Ishikawa (cell line): ENCODE results near the gene TMEM44.

Experiments used
- CEBPB ChIP-seq: IDR thresholded peaks from 2 replicates; pipeline ENCODE4 v1.6.1; 2012
- CREB1 ChIP-seq: IDR thresholded peaks from 2 replicates; pipeline ENCODE4 v1.6.1; 2012; ENCODE audit warnings: low read depth
- EGR1 ChIP-seq: IDR thresholded peaks from 2 replicates; pipeline ENCODE4 v1.6.1; 2012
- EP300 ChIP-seq: IDR thresholded peaks from 2 replicates; pipeline ENCODE4 v1.6.1; 2012; ENCODE audit warnings: borderline replicate concordance
- FOXM1 ChIP-seq: IDR thresholded peaks from 2 replicates; pipeline ENCODE4 v1.6.1; 2012; ENCODE audit warnings: low read depth, borderline replicate concordance
- MAX ChIP-seq: IDR thresholded peaks from 2 replicates; pipeline ENCODE4 v1.6.1; 2012
- NFIC ChIP-seq: IDR thresholded peaks from 2 replicates; pipeline ENCODE4 v1.6.1; 2012
- RAD21 ChIP-seq: IDR thresholded peaks from 2 replicates; pipeline ENCODE4 v1.6.1; 2012; ENCODE audit warnings: low read depth
- TAF1 ChIP-seq: IDR thresholded peaks from 2 replicates; pipeline ENCODE4 v1.6.1; 2012; ENCODE audit warnings: low read depth, mild to moderate bottlenecking
- TCF12 ChIP-seq: IDR thresholded peaks from 2 replicates; pipeline ENCODE4 v1.6.1; 2012; ENCODE audit warnings: low read depth
- TEAD4 ChIP-seq: IDR thresholded peaks from 2 replicates; pipeline ENCODE4 v1.6.1; 2012
- USF1 ChIP-seq: IDR thresholded peaks from 2 replicates; pipeline ENCODE4 v1.6.1; 2012
- YY1 ChIP-seq: IDR thresholded peaks from 2 replicates; pipeline ENCODE4 v1.6.1; 2012; ENCODE audit warnings: low read depth
- ZBTB7A ChIP-seq: IDR thresholded peaks from 2 replicates; pipeline ENCODE4 v1.6.1; 2012; ENCODE audit warnings: low read depth
- TF ChIP-seq, protein P1 (sequence below): IDR thresholded peaks from 2 replicates; pipeline ENCODE4 v1.6.1; 2012; ENCODE audit warnings: low read depth, mild to moderate bottlenecking

TMEM44 gene

GRCh38 chr3:194610689-194611088 lies 22.5 kb downstream of the TMEM44 start:
- TF ChIP-seq, protein P1, sequence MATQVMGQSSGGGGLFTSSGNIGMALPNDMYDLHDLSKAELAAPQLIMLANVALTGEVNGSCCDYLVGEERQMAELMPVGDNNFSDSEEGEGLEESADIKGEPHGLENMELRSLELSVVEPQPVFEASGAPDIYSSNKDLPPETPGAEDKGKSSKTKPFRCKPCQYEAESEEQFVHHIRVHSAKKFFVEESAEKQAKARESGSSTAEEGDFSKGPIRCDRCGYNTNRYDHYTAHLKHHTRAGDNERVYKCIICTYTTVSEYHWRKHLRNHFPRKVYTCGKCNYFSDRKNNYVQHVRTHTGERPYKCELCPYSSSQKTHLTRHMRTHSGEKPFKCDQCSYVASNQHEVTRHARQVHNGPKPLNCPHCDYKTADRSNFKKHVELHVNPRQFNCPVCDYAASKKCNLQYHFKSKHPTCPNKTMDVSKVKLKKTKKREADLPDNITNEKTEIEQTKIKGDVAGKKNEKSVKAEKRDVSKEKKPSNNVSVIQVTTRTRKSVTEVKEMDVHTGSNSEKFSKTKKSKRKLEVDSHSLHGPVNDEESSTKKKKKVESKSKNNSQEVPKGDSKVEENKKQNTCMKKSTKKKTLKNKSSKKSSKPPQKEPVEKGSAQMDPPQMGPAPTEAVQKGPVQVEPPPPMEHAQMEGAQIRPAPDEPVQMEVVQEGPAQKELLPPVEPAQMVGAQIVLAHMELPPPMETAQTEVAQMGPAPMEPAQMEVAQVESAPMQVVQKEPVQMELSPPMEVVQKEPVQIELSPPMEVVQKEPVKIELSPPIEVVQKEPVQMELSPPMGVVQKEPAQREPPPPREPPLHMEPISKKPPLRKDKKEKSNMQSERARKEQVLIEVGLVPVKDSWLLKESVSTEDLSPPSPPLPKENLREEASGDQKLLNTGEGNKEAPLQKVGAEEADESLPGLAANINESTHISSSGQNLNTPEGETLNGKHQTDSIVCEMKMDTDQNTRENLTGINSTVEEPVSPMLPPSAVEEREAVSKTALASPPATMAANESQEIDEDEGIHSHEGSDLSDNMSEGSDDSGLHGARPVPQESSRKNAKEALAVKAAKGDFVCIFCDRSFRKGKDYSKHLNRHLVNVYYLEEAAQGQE, result no peak
- TF ChIP-seq TEAD4, result no peak
- no peak for TF ChIP-seq FOXM1
- no peak for TF ChIP-seq EP300

DNA sequence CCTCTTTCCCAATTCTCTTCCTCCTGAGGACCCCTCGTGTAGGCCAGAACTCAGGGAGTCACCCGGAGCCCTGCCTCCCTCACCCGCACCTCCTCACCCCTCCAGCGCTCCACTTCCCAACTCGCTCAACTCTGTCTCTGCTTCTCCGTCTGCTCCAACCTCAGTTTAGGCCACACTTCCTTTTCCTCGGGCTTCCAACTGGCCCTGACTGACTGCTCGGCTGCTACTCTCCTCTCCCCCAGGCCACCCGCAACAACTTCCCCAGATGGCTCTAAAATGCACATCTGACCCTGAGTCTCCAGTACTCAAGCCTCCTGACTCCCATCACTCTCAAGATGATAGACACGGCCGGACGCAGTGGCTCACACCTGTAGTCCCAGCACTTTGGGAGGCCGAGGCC lies 23.6 kb downstream of the TMEM44 start:
- TF ChIP-seq RAD21 (no peak), EP300 (no peak), EGR1 (no peak), CEBPB (no peak), CREB1 (no peak), ZBTB7A (no peak), YY1 (no peak), TCF12 (no peak), NFIC (no peak), MAX (no peak), FOXM1 (no peak), TAF1 (no peak)

DNA sequence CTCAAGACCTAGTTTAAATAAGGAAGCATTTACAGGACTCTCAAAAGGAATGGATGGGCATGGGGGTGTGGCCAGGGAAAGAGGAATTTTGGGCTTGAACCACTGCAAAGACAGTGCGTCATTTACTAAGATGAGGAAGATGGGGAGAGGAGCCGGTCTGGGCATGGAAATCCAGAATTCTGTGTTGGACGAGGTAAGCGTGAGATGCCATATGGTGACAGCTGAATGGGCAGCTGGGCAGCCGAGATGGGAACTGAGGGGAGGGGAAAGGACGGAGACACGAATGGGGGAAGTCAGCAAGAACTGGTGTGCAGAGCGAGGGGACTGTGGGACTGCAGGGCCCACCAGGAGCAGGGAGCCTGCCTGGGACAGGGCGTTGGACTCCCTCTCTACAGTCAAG lies 24.2 kb downstream of the TMEM44 start:
- TF ChIP-seq EGR1 (no peak), NFIC (no peak), MAX (no peak), USF1 (no peak), CEBPB (no peak), FOXM1 (no peak), EP300 (no peak), TEAD4 (no peak), ZBTB7A (no peak), TAF1 (no peak), YY1 (no peak), RAD21 (no peak), CREB1 (no peak), TCF12 (no peak)
- TF ChIP-seq, protein P1, result no peak

DNA sequence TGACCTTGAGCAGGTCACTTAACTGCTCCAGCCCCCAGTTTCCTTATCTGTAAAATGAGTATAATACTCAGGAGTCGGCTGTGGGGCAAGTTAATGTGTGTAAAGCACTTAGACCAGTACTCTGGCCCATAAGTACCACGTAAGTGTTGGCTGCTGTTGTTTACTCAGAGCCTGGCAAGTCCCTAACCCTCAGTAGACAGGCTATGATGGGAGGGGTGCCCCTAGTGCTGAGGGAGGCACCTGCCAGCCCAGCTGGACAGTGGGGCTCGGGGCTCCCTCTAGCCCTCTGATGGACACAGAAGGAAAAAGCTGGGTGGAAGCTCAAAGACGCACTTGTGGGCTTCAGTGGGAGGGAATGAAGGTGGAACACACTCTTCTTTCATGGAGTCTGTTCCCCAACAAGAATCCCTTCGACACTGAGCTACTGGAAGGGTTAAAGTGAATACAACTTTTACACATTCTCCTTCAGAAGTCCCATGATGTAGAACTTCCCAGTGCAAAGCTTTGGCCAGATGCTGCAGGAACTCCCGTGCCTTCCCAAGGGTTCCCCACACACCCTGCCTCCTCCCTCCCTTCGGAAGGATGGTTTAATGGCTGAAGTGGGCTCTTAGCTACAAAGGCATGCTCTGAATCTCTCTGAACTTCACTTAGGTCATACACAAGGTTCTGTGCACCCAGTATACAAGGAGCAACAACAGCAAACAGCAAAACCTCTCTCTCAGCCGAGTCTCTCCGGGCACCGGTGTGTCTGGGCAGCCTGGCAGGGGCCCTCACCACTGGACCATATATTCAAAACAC lies 25.4 kb downstream of the TMEM44 start:
- TF ChIP-seq TAF1, result no peak
- TF ChIP-seq USF1, result no peak
- TF ChIP-seq CREB1, result no peak
- TF ChIP-seq, protein P1, result no peak
- no peak for TF ChIP-seq TEAD4
- TF ChIP-seq NFIC, result no peak
- TF ChIP-seq CEBPB, result no peak
- TF ChIP-seq RAD21, result no peak
- no peak for TF ChIP-seq MAX
- TF ChIP-seq ZBTB7A, result no peak
- no peak for TF ChIP-seq FOXM1
- no peak for TF ChIP-seq YY1
